DOHH2 (cell line): ENCODE data around the gene CHST13.

Experiments used
- EZH2phosphoT487 ChIP-seq: fragments of 200-600 bp; sonication (generic); IDR thresholded peaks from 2 replicates; pipeline ENCODE4 v1.6.1; 2017; ENCODE audit warnings: borderline replicate concordance, mild to moderate bottlenecking, antibody characterized with exemption, low read length, moderate library complexity, mixed read lengths
- TF ChIP-seq, protein P1 (sequence below): fragments of 200-600 bp; sonication (generic); IDR thresholded peaks from one replicate; pipeline ENCODE4 v1.5.1; 2014; ENCODE audit warnings: antibody characterized with exemption, mild to moderate bottlenecking, low read depth, low read length; ENCODE audit not compliant: poor library complexity, severe bottlenecking

DNA sequence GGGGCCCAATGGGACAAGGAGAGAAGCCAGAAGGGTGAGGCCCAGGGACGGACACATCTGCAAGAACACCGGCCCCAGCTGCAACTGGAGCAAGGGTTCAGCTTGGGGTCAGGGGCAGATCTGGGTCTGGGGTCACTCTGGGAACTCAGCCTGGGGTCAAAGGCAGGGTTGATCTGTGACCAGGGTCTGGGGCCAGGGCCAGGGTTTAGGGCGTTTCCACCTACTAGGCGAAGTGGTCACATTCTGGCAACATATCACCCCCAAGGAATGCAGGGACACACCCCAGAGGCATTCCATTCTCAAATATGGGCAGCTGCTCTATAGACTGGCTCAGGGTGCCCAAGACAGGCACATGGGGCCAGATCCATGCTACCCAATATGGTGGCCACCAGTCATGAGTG is 15.4 kb upstream of the CHST13 start:
- TF ChIP-seq, protein P1, sequence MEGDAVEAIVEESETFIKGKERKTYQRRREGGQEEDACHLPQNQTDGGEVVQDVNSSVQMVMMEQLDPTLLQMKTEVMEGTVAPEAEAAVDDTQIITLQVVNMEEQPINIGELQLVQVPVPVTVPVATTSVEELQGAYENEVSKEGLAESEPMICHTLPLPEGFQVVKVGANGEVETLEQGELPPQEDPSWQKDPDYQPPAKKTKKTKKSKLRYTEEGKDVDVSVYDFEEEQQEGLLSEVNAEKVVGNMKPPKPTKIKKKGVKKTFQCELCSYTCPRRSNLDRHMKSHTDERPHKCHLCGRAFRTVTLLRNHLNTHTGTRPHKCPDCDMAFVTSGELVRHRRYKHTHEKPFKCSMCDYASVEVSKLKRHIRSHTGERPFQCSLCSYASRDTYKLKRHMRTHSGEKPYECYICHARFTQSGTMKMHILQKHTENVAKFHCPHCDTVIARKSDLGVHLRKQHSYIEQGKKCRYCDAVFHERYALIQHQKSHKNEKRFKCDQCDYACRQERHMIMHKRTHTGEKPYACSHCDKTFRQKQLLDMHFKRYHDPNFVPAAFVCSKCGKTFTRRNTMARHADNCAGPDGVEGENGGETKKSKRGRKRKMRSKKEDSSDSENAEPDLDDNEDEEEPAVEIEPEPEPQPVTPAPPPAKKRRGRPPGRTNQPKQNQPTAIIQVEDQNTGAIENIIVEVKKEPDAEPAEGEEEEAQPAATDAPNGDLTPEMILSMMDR = no peak
- TF ChIP-seq EZH2phosphoT487 = no peak
